ENCODE measurements around the gene NEMP2. TPM values are rescaled to one million over a fixed set of nuclear protein-coding genes. Genes with fewer than 3 reads are reported as not detected.
A peak's percentile ranks its signal among the peaks of the same experiment; 100 is the strongest.

Gene NEMP2
- total and polyA plus RNA-seq, 4 donors, result 0.67 to 6.1 (median 2.8) TPM

DNA sequence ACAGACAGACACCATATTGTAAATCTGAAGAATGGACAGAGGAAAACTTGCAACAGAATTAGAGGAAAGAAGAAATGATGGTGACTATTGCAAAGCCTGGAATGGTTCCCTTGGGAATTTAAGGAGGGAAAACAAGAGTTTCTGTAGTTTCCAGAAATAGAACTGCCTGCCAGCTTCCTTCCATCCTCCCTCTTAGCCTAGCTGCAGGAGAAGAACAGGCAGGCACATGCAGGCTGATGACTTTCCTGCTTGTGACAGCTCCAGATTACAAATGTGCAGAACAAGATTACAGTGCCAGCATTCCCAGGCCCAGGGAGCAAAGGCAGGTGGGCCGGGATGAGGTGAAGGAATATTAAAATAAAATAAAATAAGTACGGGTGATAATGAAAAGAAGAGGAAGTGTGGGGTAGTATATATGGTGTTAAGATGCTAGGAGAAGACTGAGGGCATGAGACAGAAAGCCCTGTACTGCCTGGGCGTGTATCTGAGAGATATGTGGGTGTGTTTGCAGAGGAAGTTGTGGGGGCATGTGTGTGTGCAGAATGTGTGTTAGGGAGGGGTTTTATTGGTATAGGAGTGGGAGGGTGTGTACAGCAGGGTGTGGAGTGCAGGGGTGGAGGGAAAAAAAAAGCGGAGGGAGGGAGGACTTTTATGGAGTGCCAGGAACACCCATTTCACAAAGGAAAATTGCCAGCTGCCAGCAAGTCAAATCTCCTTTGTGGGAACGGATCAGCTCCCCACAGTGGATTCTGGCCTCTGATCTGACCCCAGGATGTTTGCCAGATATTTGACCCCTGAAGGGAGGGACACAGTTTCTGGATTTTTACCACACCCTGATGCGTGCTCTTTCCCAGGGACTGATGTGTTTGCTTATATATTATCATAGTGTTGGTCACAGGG lies 43.9 kb upstream of the NEMP2 start:
- TF ChIP-seq SP1 (IDR thresholded peaks at IDR 0.05) (peak; percentile 7), RAD21 (IDR thresholded peaks at IDR 0.05) (no peak), HNF4G (IDR thresholded peaks at IDR 0.05) (no peak), NR2F2 (IDR thresholded peaks at IDR 0.05) (peak; percentile 95), FOXA1 (IDR thresholded peaks at IDR 0.05) (no peak)
- Histone ChIP-seq H3K9me3 (ENCODE audit: control insufficient read depth in 4 of 4, low read length in 3 of 4) (no peaks in the 10 kb centered on the region), H3K27me3 (ENCODE audit: control insufficient read depth in 4 of 4, insufficient read depth in 4 of 4, low read length in 3 of 4) (no peaks in the 10 kb centered on the region), H3K27ac (ENCODE audit: low read depth in 1 of 2, low read length in 2 of 2) (no peak overlapping the region), H3K9ac (ENCODE audit: low read depth in 1 of 2, low read length in 2 of 2) (no peak overlapping the region), H3K4me1 (ENCODE audit: control insufficient read depth in 4 of 4, insufficient read depth in 4 of 4, low read length in 3 of 4) (no peaks in the 10 kb centered on the region), H3K36me3 (ENCODE audit: control insufficient read depth in 4 of 4, insufficient read depth in 3 of 4, low read depth in 1 of 4, low read length in 3 of 4) (no peaks in the 10 kb centered on the region), H3K4me3 (ENCODE audit: low read depth in 1 of 3, low read length in 3 of 3) (no peak overlapping the region)
- DNase-seq (ENCODE audit: low spot score), result peak; percentile 35
- WGBS, result 43% methylated on average over 6 of the region's 6 CpGs

DNA sequence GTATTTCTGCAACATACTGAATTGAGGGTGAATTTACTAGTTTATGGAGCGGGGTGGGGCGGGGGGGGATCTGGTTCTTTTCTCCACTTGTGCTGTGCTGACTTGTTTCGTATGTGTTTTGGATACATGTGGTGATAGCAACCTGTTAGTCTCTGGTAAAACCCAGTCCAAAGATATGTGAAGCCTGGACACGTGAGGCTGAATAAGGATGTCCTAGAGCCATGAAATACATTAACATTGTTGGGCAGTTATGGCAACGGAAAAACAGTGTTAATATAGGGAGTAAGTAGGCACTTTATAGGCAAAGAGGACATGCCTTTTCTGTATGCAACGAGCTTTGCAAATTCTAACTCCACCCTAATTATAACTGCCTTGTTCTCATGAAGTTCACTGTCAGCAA lies 42.1 kb upstream of the NEMP2 start:
- Histone ChIP-seq H3K27ac (ENCODE audit: low read depth in 1 of 2, low read length in 2 of 2) (no peak overlapping the region), H3K4me3 (ENCODE audit: low read depth in 1 of 3, low read length in 3 of 3) (no peak overlapping the region), H3K9ac (ENCODE audit: low read depth in 1 of 2, low read length in 2 of 2) (no peak overlapping the region), H3K4me1 (ENCODE audit: control insufficient read depth in 4 of 4, insufficient read depth in 4 of 4, low read length in 3 of 4) (no peaks in the 10 kb centered on the region), H3K9me3 (ENCODE audit: control insufficient read depth in 4 of 4, low read length in 3 of 4) (no peaks in the 10 kb centered on the region), H3K27me3 (ENCODE audit: control insufficient read depth in 4 of 4, insufficient read depth in 4 of 4, low read length in 3 of 4) (no peaks in the 10 kb centered on the region), H3K36me3 (ENCODE audit: control insufficient read depth in 4 of 4, insufficient read depth in 3 of 4, low read depth in 1 of 4, low read length in 3 of 4) (no peaks in the 10 kb centered on the region)
- TF ChIP-seq RAD21 (IDR thresholded peaks at IDR 0.05) (no peak), REST (IDR thresholded peaks at IDR 0.05) (no peak), HNF4G (IDR thresholded peaks at IDR 0.05) (no peak), RXRA (IDR thresholded peaks at IDR 0.05) (no peak), FOXA2 (IDR thresholded peaks at IDR 0.05) (no peak), ATF3 (IDR thresholded peaks at IDR 0.05) (no peak), FOXA1 (IDR thresholded peaks at IDR 0.05) (no peak), HNF4A (conservative IDR thresholded peaks at IDR 0.05) (no peak), EGR1 (IDR thresholded peaks at IDR 0.05; ENCODE audit: low read depth in 2 of 2) (no peak), JUND (IDR thresholded peaks at IDR 0.05) (no peak), YY1 (IDR thresholded peaks at IDR 0.05) (no peak), NR2F2 (IDR thresholded peaks at IDR 0.05) (no peak)
- TF ChIP-seq, protein P1, sequence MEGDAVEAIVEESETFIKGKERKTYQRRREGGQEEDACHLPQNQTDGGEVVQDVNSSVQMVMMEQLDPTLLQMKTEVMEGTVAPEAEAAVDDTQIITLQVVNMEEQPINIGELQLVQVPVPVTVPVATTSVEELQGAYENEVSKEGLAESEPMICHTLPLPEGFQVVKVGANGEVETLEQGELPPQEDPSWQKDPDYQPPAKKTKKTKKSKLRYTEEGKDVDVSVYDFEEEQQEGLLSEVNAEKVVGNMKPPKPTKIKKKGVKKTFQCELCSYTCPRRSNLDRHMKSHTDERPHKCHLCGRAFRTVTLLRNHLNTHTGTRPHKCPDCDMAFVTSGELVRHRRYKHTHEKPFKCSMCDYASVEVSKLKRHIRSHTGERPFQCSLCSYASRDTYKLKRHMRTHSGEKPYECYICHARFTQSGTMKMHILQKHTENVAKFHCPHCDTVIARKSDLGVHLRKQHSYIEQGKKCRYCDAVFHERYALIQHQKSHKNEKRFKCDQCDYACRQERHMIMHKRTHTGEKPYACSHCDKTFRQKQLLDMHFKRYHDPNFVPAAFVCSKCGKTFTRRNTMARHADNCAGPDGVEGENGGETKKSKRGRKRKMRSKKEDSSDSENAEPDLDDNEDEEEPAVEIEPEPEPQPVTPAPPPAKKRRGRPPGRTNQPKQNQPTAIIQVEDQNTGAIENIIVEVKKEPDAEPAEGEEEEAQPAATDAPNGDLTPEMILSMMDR (IDR thresholded peaks at IDR 0.05; ENCODE audit: low read depth, low read length, missing input control), result no peak
- DNase-seq (ENCODE audit: low spot score), result no peak
- WGBS, result 91% methylated on average over 6 of the region's 6 CpGs
